T-helper 9 cell (primary cell): Measurements from ENCODE around the gene PTPRN2.

Experiments used
- DNase-seq: peaks from one replicate; pipeline ENCODE4 v3.0.0-alpha.2; 2020

PTPRN2 gene

GRCh38 chr7:157662110-157662791 lies 925.4 kb downstream of the PTPRN2 start:
- DNase-seq: no peak

- DNase-seq: no peak
These were observed 926.0 kb downstream of the PTPRN2 start for GRCh38 chr7:157661611-157661975.

GRCh38 chr7:157660971-157661610 lies 926.5 kb downstream of the PTPRN2 start:
- no peak for DNase-seq

- no peak for DNase-seq
These were observed 928.7 kb downstream of the PTPRN2 start for GRCh38 chr7:157658851-157659412.

GRCh38 chr7:157657741-157658740 lies 929.6 kb downstream of the PTPRN2 start:
- no peak for DNase-seq

GRCh38 chr7:157656195-157656769 lies 931.3 kb downstream of the PTPRN2 start:
- DNase-seq: no peak

GRCh38 chr7:157654350-157654749 lies 933.3 kb downstream of the PTPRN2 start:
- DNase-seq: no peak

- DNase-seq: no peak
These were observed 933.8 kb downstream of the PTPRN2 start for GRCh38 chr7:157653827-157654207.

GRCh38 chr7:157652954-157653826 lies 934.4 kb downstream of the PTPRN2 start:
- no peak for DNase-seq

GRCh38 chr7:157652161-157652953 lies 935.3 kb downstream of the PTPRN2 start:
- no peak for DNase-seq

- DNase-seq: no peak
These were observed 936.1 kb downstream of the PTPRN2 start for GRCh38 chr7:157651366-157652160.

- DNase-seq: no peak
These were observed 936.8 kb downstream of the PTPRN2 start for GRCh38 chr7:157650801-157651200.

GRCh38 chr7:157650131-157650631 lies 937.4 kb downstream of the PTPRN2 start:
- no peak for DNase-seq

- no peak for DNase-seq
These were observed 941.1 kb downstream of the PTPRN2 start for GRCh38 chr7:157646551-157646950.

- DNase-seq: no peak
These were observed 942.1 kb downstream of the PTPRN2 start for GRCh38 chr7:157645539-157645938.

GRCh38 chr7:157644946-157645345 lies 942.7 kb downstream of the PTPRN2 start:
- DNase-seq: no peak

GRCh38 chr7:157643525-157643970 lies 944.1 kb downstream of the PTPRN2 start:
- DNase-seq: no peak

GRCh38 chr7:157641866-157642265 lies 945.8 kb downstream of the PTPRN2 start:
- DNase-seq: no peak

- no peak for DNase-seq
These were observed 947.5 kb downstream of the PTPRN2 start for GRCh38 chr7:157640144-157640543.

GRCh38 chr7:157638563-157638962 lies 949.1 kb downstream of the PTPRN2 start:
- DNase-seq: no peak
